Colon (tissue), 2 donors: Measurements from ENCODE around the gene AHRR.

Experiments used
- FAIRE-seq: peaks from 2 replicates; lab custom pipeline; 2012; peaks lifted over from hg19 to GRCh38; lab: Jason Lieb, UNC
- donor health status: control.
- donor health status: control.

The AHRR gene

DNA sequence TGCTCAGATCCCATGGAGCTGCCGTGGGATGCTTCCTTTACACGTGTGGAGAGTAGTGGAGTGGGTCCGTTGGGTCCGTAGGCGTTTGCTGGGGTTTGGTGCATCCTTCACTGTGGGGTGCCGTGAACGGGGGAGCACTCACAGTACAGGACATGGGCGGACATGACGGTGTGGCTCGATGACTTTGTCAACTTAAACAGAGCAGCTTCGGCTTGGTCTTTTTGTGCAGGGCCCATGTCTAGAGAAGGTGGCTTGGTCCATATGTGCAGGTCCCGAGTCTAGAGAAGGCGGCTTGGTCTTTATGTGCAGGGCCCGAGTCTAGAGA is 95.1 kb downstream of the AHRR start:
- no peak for FAIRE-seq

GRCh38 chr5:417301-418161 is 96.0 kb downstream of the AHRR start:
- no peak for FAIRE-seq

DNA sequence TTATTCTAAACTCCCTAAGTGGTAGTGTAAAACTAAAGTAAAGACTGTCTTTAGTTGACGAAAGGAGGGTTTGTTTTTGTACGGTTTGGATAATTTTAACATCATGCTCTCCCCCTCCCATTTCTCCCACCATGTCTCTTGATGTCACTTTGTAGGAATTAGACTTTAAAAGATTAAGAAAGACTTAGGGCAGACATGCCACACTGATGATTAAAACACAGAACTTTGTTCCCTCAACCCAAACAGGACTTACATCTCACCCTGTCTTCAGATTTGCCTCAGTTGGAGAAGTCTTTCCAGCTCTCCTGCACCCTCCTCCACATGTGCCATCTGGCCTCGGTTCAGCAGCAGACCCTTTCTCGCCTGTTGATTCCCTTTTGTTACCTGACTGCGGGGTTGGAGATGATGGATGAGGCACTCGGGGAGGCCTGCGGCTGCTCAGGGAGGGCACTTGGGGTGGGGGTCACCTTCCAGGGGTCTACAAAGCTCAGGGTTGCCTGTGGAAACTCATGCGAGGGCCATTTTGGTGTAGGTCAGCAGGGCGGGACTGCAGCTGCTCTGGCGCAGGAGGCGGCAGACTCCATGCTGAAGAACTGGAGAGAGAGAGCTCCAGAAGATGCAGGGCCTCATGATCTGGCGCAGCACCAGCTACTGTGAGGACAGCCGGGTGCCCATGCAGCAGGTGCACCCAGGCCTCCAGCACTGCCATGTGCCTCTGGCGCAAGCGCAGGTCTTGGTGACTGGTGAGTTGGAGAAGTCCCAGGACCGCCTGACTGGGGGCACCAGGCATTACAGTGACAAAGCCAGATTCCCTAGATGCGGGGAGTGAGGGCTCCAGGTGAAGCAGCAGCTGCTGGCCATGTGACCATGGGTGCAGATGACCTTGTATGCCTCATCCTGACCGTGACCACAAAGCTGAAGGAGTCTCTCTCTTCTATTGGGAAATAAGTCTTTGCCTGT is 96.9 kb downstream of the AHRR start:
- FAIRE-seq, result no peak

DNA sequence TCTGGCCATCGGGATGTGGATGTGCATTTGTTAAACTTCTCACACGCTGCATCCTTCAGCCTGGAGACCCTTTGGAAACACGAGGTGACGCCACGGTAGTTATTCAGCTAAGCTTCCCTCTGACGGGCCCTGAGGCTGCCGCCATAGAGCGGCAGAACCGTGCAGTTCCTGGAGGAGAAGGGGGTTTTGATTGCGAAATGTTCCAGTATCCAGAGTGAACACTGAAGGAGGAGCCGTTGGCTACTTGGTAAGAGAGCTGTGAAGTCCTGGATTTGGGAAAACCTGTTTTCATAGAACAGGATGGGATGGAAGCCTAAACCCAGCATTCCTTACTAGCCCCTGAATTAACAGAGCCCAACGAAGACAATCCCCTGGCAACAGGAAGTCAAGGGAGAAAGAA is 98.5 kb downstream of the AHRR start:
- FAIRE-seq, result no peak

DNA sequence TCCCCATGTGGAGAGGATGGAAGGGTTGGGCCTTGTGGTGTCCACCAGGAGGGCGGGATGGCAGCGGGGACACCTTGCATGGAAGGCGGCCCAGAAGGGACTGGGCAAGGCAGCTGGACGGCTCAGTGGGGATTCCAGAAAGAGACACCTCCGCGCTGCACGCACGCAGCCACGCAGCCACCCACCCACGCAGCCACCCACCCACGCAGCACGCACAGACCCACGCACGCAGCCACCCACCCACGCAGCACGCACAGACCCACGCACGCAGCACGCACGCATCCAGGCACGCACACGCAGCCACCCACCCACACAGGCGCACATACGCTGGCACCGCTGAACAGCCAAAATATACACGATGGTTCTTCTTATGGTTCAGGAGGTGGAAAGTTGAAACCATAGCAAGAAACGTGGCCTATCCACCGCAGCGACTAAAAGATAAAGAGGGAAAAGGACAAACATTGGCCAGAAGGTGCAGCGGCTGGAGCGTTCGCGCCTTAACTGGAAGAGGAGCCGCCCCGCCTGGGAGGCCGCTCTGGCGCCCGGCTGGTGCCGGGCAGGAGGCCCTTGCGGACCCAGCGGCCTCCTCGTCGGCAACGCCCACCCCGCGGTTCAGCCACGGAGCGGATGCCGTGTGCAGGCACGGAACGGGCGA is 99.2 kb downstream of the AHRR start:
- no peak for FAIRE-seq

GRCh38 chr5:421287-421880 is 99.9 kb downstream of the AHRR start:
- no peak for FAIRE-seq

DNA sequence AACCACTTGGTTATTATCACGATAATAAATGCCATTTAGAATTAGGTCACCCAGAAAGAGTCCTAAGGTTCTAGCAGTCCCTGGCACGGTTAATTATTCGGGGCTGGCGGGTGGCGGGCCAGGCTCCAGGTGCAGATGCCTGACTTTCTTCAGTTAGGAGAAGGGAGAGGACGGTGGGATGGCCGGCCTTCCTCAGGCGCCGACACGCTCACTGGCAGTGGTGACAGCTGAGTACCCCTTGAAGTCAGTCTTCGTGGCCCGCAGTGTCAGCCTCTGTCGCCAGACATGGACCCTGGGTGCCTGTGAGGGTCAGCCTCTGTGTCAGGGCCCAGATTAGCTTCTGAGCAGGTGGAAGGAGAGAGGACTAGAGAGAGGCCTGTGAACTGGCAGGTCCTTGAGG is 100.4 kb downstream of the AHRR start:
- no peak for FAIRE-seq

- FAIRE-seq, result no peak
Observed at GRCh38 chr5:422323-423232, 101.1 kb downstream of the AHRR start.

- FAIRE-seq, result no peak
Observed at GRCh38 chr5:423233-423565, 101.7 kb downstream of the AHRR start.

DNA sequence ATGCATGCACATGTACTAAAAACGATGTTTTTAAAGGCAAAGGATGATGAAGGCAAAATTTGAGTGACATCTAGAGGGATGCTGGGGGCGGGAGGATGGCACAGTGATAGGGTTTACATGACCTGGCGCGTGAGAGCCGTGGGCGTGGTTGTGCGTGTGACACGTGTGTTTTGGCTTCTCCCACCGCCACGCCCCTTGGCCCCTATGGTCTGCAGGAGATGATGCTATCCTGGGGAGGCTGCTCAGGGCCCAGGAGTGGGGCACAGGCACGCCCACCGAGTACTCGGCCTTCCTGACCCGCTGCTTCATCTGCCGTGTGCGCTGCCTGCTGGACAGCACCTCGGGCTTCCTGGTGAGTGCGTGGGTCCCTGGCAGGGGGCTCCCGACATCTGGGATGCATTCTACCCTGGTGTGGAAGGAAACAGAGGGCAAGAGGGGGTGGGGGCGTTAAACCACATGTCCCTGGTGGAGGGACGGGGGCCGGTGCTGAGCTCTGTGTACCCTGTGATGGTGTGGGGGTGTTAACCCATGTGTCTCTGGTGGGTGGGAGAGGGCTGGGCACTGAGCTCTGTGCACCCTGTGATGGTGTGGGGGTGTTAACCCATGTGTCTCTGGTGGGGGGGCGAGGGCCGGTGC is 102.2 kb downstream of the AHRR start:
- no peak for FAIRE-seq

GRCh38 chr5:424301-425110 is 103.0 kb downstream of the AHRR start:
- no peak for FAIRE-seq

- FAIRE-seq, result no peak
Observed at GRCh38 chr5:425714-426113, 104.2 kb downstream of the AHRR start.

GRCh38 chr5:426392-426976 is 105.0 kb downstream of the AHRR start:
- FAIRE-seq, result no peak

- FAIRE-seq, result no peak
Observed at GRCh38 chr5:427415-428087, 106.0 kb downstream of the AHRR start.

- no peak for FAIRE-seq
Observed at GRCh38 chr5:428219-428618, 106.7 kb downstream of the AHRR start.

GRCh38 chr5:428754-429452 is 107.4 kb downstream of the AHRR start:
- no peak for FAIRE-seq

GRCh38 chr5:429453-430188 is 108.1 kb downstream of the AHRR start:
- no peak for FAIRE-seq
